Osteoblast (primary cell): ENCODE data around the gene HAUS8. TPM values are rescaled to one million over a fixed set of nuclear protein-coding genes. Genes with fewer than 3 reads are reported as not detected.
"Not testable (repeated sequence)": the region's sequence is repeated elsewhere in the genome, so short reads cannot be mapped to it uniquely, and the experiment has no call there.

Source experiments
- DNase-seq: peaks from one replicate; pipeline ENCODE4 v3.0.0; 2011; ENCODE audit warnings: low spot score, mixed read lengths; ENCODE audit not compliant: insufficient read length; ENCODE audit errors: missing footprints
- H2AFZ ChIP-seq: 2 replicates; pipeline ENCODE4 v1.6.0; 2011; ENCODE audit warnings: mild to moderate bottlenecking, low read length
- H3K27ac ChIP-seq: 2 replicates; pipeline ENCODE4 v1.5.1; 2011; ENCODE audit warnings: mild to moderate bottlenecking, low read depth, low read length, moderate library complexity
- H3K27me3 ChIP-seq: 2 replicates; pipeline ENCODE4 v1.6.0; 2012; ENCODE audit warnings: mild to moderate bottlenecking, control low read depth, inconsistent platforms, low read length, moderate library complexity; ENCODE audit not compliant: insufficient read depth
- H3K36me3 ChIP-seq: 2 replicates; pipeline ENCODE4 v1.5.1; 2011; ENCODE audit warnings: mild to moderate bottlenecking, low read length, control low read depth, moderate library complexity; ENCODE audit not compliant: insufficient read depth
- H3K4me1 ChIP-seq: 2 replicates; pipeline ENCODE4 v1.5.1; 2011; ENCODE audit warnings: mild to moderate bottlenecking, low read length, control low read depth, moderate library complexity; ENCODE audit not compliant: insufficient read depth
- H3K4me2 ChIP-seq: 2 replicates; pipeline ENCODE4 v1.6.0; 2011; ENCODE audit warnings: mild to moderate bottlenecking, low read length; ENCODE audit not compliant: insufficient read depth
- H3K4me3 ChIP-seq: fragments of 200-600 bp; sonication (generic); 3 replicates; pipeline ENCODE4 v1.5.1; 2012; ENCODE audit warnings: mild to moderate bottlenecking, low read length, inconsistent platforms; ENCODE audit not compliant: insufficient read depth
- H3K79me2 ChIP-seq: 2 replicates; pipeline ENCODE4 v1.6.0; 2012; ENCODE audit warnings: mild to moderate bottlenecking, low read length, control low read depth, inconsistent platforms; ENCODE audit not compliant: insufficient read depth
- H3K9me3 ChIP-seq: 2 replicates; pipeline ENCODE4 v1.5.1; 2011; ENCODE audit warnings: low read depth, low read length, control low read depth
- H4K20me1 ChIP-seq: 2 replicates; pipeline ENCODE4 v1.6.0; 2012; ENCODE audit warnings: mild to moderate bottlenecking, low read length, control low read depth; ENCODE audit not compliant: insufficient read depth
- CTCF ChIP-seq: IDR thresholded peaks from 2 replicates; pipeline ENCODE4 v1.5.1; 2011; ENCODE audit warnings: mild to moderate bottlenecking, low read depth, low read length, moderate library complexity; ENCODE audit errors: extremely low read depth
- total RNA-seq: library from RNA; depleted of rRNA; stranded (reverse); fragments of >200 nt; gene quantifications from 2 replicates; pipeline ENCODE4 v1.2.3, GENCODE V29; 2012

HAUS8 gene
- total RNA-seq, 1 donor: 1.8 TPM

- TF ChIP-seq CTCF: no peak
- Histone ChIP-seq H4K20me1 (peaks cover 16% of the 10 kb centered on the region), H3K4me3 (no peak overlapping the region), H2AFZ (no peak overlapping the region), H3K79me2 (peaks cover 96% of the 10 kb centered on the region), H3K27me3 (no peaks in the 10 kb centered on the region), H3K4me2 (peak overlapping the region; percentile 27), H3K4me1 (peaks cover 16% of the 10 kb centered on the region), H3K27ac (peak overlapping the region; percentile 30), H3K36me3 (peaks cover 24% of the 10 kb centered on the region), H3K9me3 (no peaks in the 10 kb centered on the region)
- DNase-seq: peak; percentile 87
Measured at GRCh38 chr19:17097593-17098126, 22.4 kb upstream of the HAUS8 start.

- Histone ChIP-seq H3K9me3 (no peaks in the 10 kb centered on the region), H2AFZ (no peak overlapping the region), H4K20me1 (peaks cover 5% of the 10 kb centered on the region), H3K36me3 (peaks cover 18% of the 10 kb centered on the region), H3K4me3 (no peak overlapping the region), H3K27ac (peak overlapping the region; percentile 37), H3K4me2 (no peak overlapping the region), H3K79me2 (peaks cover 96% of the 10 kb centered on the region), H3K27me3 (no peaks in the 10 kb centered on the region), H3K4me1 (peaks cover 20% of the 10 kb centered on the region)
- peak; percentile 72 for DNase-seq
- TF ChIP-seq CTCF: no peak
Measured at GRCh38 chr19:17095141-17095919, 20.1 kb upstream of the HAUS8 start.

GRCh38 chr19:17094694-17095093, 19.4 kb upstream of the HAUS8 start:
- Histone ChIP-seq H3K36me3 (peaks cover 18% of the 10 kb centered on the region), H3K79me2 (peaks cover 95% of the 10 kb centered on the region), H3K27ac (peak overlapping the region; percentile 37), H3K4me1 (peaks cover 26% of the 10 kb centered on the region)
- H2AFZ ChIP-seq, H3K4me2 ChIP-seq, H3K27me3 ChIP-seq, H3K9me3 ChIP-seq, H4K20me1 ChIP-seq, DNase-seq, H3K4me3 ChIP-seq: not testable (repeated sequence)

- no peak overlapping the region for H2AFZ ChIP-seq
- peaks cover 94% of the 10 kb centered on the region for H3K79me2 ChIP-seq
- no peaks in the 10 kb centered on the region for H4K20me1 ChIP-seq
- H3K4me2 ChIP-seq: no peak overlapping the region
- H3K36me3 ChIP-seq: peaks cover 16% of the 10 kb centered on the region
- H3K9me3 ChIP-seq: no peaks in the 10 kb centered on the region
- H3K4me1 ChIP-seq: peaks cover 39% of the 10 kb centered on the region
- no peak overlapping the region for H3K27ac ChIP-seq
- no peak for TF ChIP-seq CTCF
- H3K27me3 ChIP-seq: no peaks in the 10 kb centered on the region
- peak; percentile 38 for DNase-seq
- H3K4me3 ChIP-seq: no peak overlapping the region
Measured at GRCh38 chr19:17092696-17093095, 17.4 kb upstream of the HAUS8 start.
